Pancreas (tissue), 10 donors: ENCODE measurements around the gene HOXB1. TPM values are rescaled to one million over a fixed set of nuclear protein-coding genes. Genes with fewer than 3 reads are reported as not detected.

Source experiments
- ATAC-seq, 4 donors: fragments of 200-7000 bp; cut with Tn5 transposase; one replicate each; pipeline versions ENCODE4 v1.8.0 to v1.9.1; 2020; ENCODE audit warnings: mild to moderate bottlenecking in 4 of 4, moderate library complexity in 4 of 4
- DNase-seq, 6 donors: peaks; one replicate each; pipeline ENCODE4 v3.0.0-alpha.2; 2020
- FAIRE-seq: peaks from 2 replicates; lab custom pipeline; 2012; peaks lifted over from hg19 to GRCh38; lab: Jason Lieb, UNC
- H3K27ac ChIP-seq, 4 donors: fragments of 200-600 bp; sonication (generic); 1 replicate in 3 of 4; 2 replicates in 1 of 4; pipeline versions ENCODE4 v1.5.0 to v1.8.0; 2020
- H3K27me3 ChIP-seq, 4 donors: fragments of 200-600 bp; one replicate each; pipeline ENCODE4 v1.8.0; 2021
- H3K36me3 ChIP-seq, 3 donors: fragments of 200-600 bp; sonication (generic) in 1 of 3; one replicate each; pipeline versions ENCODE4 v1.5.0 to v1.8.0; 2020 to 2021
- H3K4me1 ChIP-seq, 3 donors: fragments of 200-600 bp; one replicate each; pipeline ENCODE4 v1.8.0; 2021
- H3K4me3 ChIP-seq, 4 donors: fragments of 200-600 bp; sonication (generic) in 2 of 4; one replicate each; pipeline versions ENCODE4 v1.5.0 to v1.8.0; 2020 to 2021
- H3K9me3 ChIP-seq, 4 donors: fragments of 200-600 bp; one replicate each; pipeline ENCODE4 v1.8.0; 2021
- CTCF ChIP-seq, 4 donors: fragments of 200-600 bp; sonication (generic) in 3 of 4; IDR thresholded peaks; one replicate each; pipeline versions ENCODE4 v1.5.0 to v1.8.0; 2021; ENCODE audit warnings: antibody characterized with exemption in 4 of 4
- WGBS, 2 donors: extraction: QIAGEN DNeasy Blood & Tissue Kit; methylation state at CpG; one replicate each; pipeline ENCODE4 v1.1.7; 2013; 5-methylcytosine and 5-hydroxymethylcytosine counted together
- intact Hi-C, 3 donors: fragments of 100-400 bp; cut with DNase I; formaldehyde crosslinking; loops; one replicate each; pipeline versions ENCODE4 v1.11.1 to v1.14.2; 2022
- polyA plus RNA-seq, 2 donors: library from polyadenylated mRNA; stranded (reverse); fragments of 200-250 nt; gene quantifications; one replicate each; pipeline ENCODE4 v1.2.3, GENCODE V29; 2013
- total RNA-seq, 6 donors: library from RNA; stranded (reverse); fragmentation: NEBNext Ultra II Directional in 4 of 6; extraction: Animal tissue kit (Norgen Biotek cat#: 25700) in 4 of 6; gene quantifications; one replicate each; pipeline versions ENCODE4 v1.2.1 to v1.2.4, GENCODE V29; 2021 to 2023
- donor health status: healthy with polysubstance abuse.
- donor health status: DM: no; HTN: no; CAD: no; lungs with moderate emphysema.
- donor health status: DM: no; HTN: no; CAD: no.
- donor health status: control.
- donor health status: control.
- donor health status: Bipolar disorder and iron deficiency.
- donor health status: DM: yes; HTN: yes; CAD: no.
- donor health status: DM: no; HTN: no; CAD: no.
- donor health status: DM: no; HTN: no; CAD: no.
- donor health status: DM: yes; HTN: yes; CAD: no.

The HOXB1 gene
- total and polyA plus RNA-seq, 8 donors, result not detected

GRCh38 chr17:48546137-48546923, 15.5 kb upstream of the HOXB1 start:
- 42 to 47% methylated on average over 10 of the region's 10 CpGs for WGBS, 2 donors
- no peak overlapping the region for H3K27ac ChIP-seq
- FAIRE-seq (no peak), ATAC-seq (no peak), DNase-seq (no peak)
- H3K9me3 ChIP-seq, result no peaks in the 10 kb centered on the region
- intact Hi-C loops, result no loop called here
- no peak for TF ChIP-seq CTCF (IDR thresholded peaks at IDR 0.05)
- peaks cover 0 to 36% (median 2%) of the 10 kb centered on the region in 4 donors for H3K27me3 ChIP-seq
- no peaks in the 10 kb centered on the region for H3K36me3 ChIP-seq
- H3K4me1 ChIP-seq, result no peaks in the 10 kb centered on the region
- H3K4me3 ChIP-seq, result no peak overlapping the region

- no peak for ATAC-seq
- H3K9me3 ChIP-seq, result no peaks in the 10 kb centered on the region
- DNase-seq, result no peak
- no peak for FAIRE-seq
- WGBS, 2 donors, result 94 to 100% methylated on average over 1 of the region's 1 CpG
- H3K4me3 ChIP-seq, result no peak overlapping the region
- no peaks in the 10 kb centered on the region for H3K4me1 ChIP-seq
- no peak for TF ChIP-seq CTCF (IDR thresholded peaks at IDR 0.05)
- intact Hi-C loops, result no loop called here
- peaks cover 0 to 38% (median 2%) of the 10 kb centered on the region in 4 donors for H3K27me3 ChIP-seq
- no peaks in the 10 kb centered on the region for H3K36me3 ChIP-seq
- no peak overlapping the region for H3K27ac ChIP-seq
These were observed 14.7 kb upstream of the HOXB1 start for GRCh38 chr17:48545539-48545938.

- 48 to 55% methylated on average over 12 of the region's 12 CpGs for WGBS, 2 donors
- H3K4me1 ChIP-seq, result no peaks in the 10 kb centered on the region
- no peaks in the 10 kb centered on the region for H3K36me3 ChIP-seq
- FAIRE-seq (no peak), DNase-seq (no peak), ATAC-seq (no peak)
- TF ChIP-seq CTCF (IDR thresholded peaks at IDR 0.05), result no peak
- peaks cover 0 to 37% (median 2%) of the 10 kb centered on the region in 4 donors for H3K27me3 ChIP-seq
- intact Hi-C loops, result no loop called here
- peak within 1 kb of the TSS; percentile 23 to 54 (median 32) for H3K4me3 ChIP-seq
- H3K27ac ChIP-seq, result peak within 1 kb of the TSS in 2 of 4 donors; percentile 69 to 72
- no peaks in the 10 kb centered on the region for H3K9me3 ChIP-seq
These were observed 14.2 kb upstream of the HOXB1 start, which contains the start of gene HOXB2 for GRCh38 chr17:48545022-48545375. HOXB2 (minus strand) TSS chr17:48545109; CDS start chr17:48544911, 198 bp downstream.

- no peak for FAIRE-seq
- H3K9me3 ChIP-seq, result no peaks in the 10 kb centered on the region
- peak in 3 of 4 donors; percentile 37 to 46 (median 41) for ATAC-seq
- WGBS, 2 donors, result 15% methylated on average over 29 to 38 of the region's 38 CpGs
- peaks cover 0 to 32% (median 2%) of the 10 kb centered on the region in 4 donors for H3K27me3 ChIP-seq
- peak overlapping the region in 2 of 4 donors; percentile 35 to 54 for H3K4me3 ChIP-seq
- no peaks in the 10 kb centered on the region for H3K36me3 ChIP-seq
- intact Hi-C loops, result no loop called here
- DNase-seq, result peak; percentile 33 to 63 (median 48)
- H3K27ac ChIP-seq, result peak overlapping the region in 2 of 4 donors; percentile 69 to 72
- TF ChIP-seq CTCF (IDR thresholded peaks at IDR 0.05), result no peak
- H3K4me1 ChIP-seq, result no peaks in the 10 kb centered on the region
These were observed 13.7 kb upstream of the HOXB1 start for GRCh38 chr17:48544349-48545021.
